ENCODE measurements around the gene SYTL1. TPM values are rescaled to one million over a fixed set of nuclear protein-coding genes. Genes with fewer than 3 reads are reported as not detected.

The SYTL1 gene
- total and polyA plus RNA-seq, 9 of the 15 experiments (the other 6 are each of a cell fraction or from before 2014, with no cell fraction given): 0.04 to 9.3 (median 1.7) TPM

DNA sequence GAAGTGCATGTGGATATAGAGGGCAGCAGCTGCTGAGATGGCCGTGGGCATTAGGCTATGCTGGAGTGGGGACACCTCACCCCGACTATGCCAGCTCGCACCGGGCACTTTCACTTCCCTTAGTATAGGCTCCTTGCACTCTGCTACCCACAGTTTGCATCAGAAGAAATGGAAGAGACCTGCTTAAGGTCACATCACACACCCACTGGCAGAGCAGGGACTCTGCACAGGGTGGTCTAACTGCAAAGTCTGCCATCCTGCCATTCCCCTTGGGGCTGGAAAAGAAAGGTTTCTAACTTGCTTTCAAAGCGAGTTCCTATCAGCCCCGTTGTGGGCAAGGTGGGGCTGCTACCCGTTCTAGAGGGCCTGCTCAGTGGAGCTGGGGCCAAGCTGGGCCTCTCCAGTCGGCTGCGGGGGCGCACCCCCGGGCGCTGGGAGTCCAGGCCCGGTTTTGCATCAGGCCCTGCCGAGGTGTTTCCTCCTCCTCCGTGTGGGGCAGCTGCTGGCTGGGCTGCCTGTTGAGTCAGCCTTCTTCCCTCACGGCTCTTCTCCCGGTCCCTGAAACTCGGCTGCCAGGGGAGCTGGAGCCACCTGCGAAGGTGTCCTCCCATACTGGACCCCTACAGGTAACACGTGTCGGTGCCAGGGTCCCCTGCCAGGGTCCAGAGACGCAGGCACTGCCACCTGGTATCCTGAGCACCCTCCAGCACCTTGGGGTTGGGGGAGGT is at the start of gene SYTL1 (continued):
- TF ChIP-seq, protein P1, sequence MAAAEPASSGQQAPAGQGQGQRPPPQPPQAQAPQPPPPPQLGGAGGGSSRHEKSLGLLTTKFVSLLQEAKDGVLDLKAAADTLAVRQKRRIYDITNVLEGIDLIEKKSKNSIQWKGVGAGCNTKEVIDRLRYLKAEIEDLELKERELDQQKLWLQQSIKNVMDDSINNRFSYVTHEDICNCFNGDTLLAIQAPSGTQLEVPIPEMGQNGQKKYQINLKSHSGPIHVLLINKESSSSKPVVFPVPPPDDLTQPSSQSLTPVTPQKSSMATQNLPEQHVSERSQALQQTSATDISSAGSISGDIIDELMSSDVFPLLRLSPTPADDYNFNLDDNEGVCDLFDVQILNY (CRISPR knock-in tag; IDR thresholded peaks at IDR 0.05): no peak
- TF ChIP-seq CHCHD3 (CRISPR knock-in tag; IDR thresholded peaks at IDR 0.05) (no peak), ZNF778 (CRISPR knock-in tag; IDR thresholded peaks at IDR 0.05) (no peak), C11orf30 (IDR thresholded peaks at IDR 0.05; ENCODE audit: low read depth) (no peak), MTA2 (IDR thresholded peaks at IDR 0.05; ENCODE audit: low read depth) (no peak), TARDBP (IDR thresholded peaks at IDR 0.05) (no peak), NCOA1 (IDR thresholded peaks at IDR 0.05; ENCODE audit: low read depth) (no peak), PURB (CRISPR knock-in tag; IDR thresholded peaks at IDR 0.05; ENCODE audit: low read depth) (no peak), NFRKB (IDR thresholded peaks at IDR 0.05; ENCODE audit: low read depth) (no peak), ZNF695 (CRISPR knock-in tag; IDR thresholded peaks at IDR 0.05) (no peak), ZNF668 (CRISPR knock-in tag; IDR thresholded peaks at IDR 0.05) (no peak), ZNF830 (CRISPR knock-in tag; IDR thresholded peaks at IDR 0.05) (no peak), KAT7 (CRISPR knock-in tag; IDR thresholded peaks at IDR 0.05; ENCODE audit: borderline replicate concordance) (no peak), JUNB (CRISPR knock-in tag; conservative IDR thresholded peaks at IDR 0.05) (no peak), ETV6 (IDR thresholded peaks at IDR 0.05; ENCODE audit: borderline replicate concordance in 1 of 2, low read depth in 2 of 2, low read length in 1 of 2) (no peak), ETV6 (CRISPR knock-in tag; IDR thresholded peaks at IDR 0.05; ENCODE audit: borderline replicate concordance) (no peak), ZNF699 (CRISPR knock-in tag; IDR thresholded peaks at IDR 0.05; ENCODE audit: insufficient replicate concordance) (no peak), SP1 (CRISPR knock-in tag; IDR thresholded peaks at IDR 0.05) (no peak), ETV1 (tag; conservative IDR thresholded peaks at IDR 0.05; ENCODE audit: low read depth) (no peak), RFX1 (IDR thresholded peaks at IDR 0.05) (no peak), PHB2 (IDR thresholded peaks at IDR 0.05; ENCODE audit: low read depth) (no peak)
- TF ChIP-seq, protein P2, sequence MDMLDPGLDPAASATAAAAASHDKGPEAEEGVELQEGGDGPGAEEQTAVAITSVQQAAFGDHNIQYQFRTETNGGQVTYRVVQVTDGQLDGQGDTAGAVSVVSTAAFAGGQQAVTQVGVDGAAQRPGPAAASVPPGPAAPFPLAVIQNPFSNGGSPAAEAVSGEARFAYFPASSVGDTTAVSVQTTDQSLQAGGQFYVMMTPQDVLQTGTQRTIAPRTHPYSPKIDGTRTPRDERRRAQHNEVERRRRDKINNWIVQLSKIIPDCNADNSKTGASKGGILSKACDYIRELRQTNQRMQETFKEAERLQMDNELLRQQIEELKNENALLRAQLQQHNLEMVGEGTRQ (CRISPR knock-in tag; IDR thresholded peaks at IDR 0.05): no peak
- TF ChIP-seq, protein P3, sequence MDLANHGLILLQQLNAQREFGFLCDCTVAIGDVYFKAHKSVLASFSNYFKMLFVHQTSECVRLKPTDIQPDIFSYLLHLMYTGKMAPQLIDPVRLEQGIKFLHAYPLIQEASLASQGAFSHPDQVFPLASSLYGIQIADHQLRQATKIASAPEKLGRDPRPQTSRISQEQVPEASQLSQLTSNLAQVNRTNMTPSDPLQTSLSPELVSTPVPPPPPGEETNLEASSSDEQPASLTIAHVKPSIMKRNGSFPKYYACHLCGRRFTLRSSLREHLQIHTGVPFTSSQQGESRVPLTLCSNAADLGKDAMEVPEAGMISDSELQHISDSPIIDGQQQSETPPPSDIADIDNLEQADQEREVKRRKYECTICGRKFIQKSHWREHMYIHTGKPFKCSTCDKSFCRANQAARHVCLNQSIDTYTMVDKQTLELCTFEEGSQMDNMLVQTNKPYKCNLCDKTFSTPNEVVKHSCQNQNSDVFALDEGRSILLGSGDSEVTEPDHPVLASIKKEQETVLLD (IDR thresholded peaks at IDR 0.05): no peak
- TF ChIP-seq, protein P4, sequence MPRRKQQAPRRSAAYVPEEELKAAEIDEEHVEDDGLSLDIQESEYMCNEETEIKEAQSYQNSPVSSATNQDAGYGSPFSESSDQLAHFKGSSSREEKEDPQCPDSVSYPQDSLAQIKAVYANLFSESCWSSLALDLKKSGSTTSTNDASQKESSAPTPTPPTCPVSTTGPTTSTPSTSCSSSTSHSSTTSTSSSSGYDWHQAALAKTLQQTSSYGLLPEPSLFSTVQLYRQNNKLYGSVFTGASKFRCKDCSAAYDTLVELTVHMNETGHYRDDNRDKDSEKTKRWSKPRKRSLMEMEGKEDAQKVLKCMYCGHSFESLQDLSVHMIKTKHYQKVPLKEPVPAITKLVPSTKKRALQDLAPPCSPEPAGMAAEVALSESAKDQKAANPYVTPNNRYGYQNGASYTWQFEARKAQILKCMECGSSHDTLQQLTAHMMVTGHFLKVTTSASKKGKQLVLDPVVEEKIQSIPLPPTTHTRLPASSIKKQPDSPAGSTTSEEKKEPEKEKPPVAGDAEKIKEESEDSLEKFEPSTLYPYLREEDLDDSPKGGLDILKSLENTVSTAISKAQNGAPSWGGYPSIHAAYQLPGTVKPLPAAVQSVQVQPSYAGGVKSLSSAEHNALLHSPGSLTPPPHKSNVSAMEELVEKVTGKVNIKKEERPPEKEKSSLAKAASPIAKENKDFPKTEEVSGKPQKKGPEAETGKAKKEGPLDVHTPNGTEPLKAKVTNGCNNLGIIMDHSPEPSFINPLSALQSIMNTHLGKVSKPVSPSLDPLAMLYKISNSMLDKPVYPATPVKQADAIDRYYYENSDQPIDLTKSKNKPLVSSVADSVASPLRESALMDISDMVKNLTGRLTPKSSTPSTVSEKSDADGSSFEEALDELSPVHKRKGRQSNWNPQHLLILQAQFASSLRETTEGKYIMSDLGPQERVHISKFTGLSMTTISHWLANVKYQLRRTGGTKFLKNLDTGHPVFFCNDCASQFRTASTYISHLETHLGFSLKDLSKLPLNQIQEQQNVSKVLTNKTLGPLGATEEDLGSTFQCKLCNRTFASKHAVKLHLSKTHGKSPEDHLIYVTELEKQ (CRISPR knock-in tag; IDR thresholded peaks at IDR 0.05): no peak
- TF ChIP-seq, protein P5, sequence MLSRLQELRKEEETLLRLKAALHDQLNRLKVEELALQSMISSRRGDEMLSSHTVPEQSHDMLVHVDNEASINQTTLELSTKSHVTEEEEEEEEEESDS (CRISPR knock-in tag; IDR thresholded peaks at IDR 0.05): no peak

Measured in K562 (cell line).